Liver (tissue), 3 donors: ENCODE results near the gene SNRNP70.

Source experiments
- FOXA1 ChIP-seq: IDR thresholded peaks from 2 replicates; pipeline ENCODE4 v1.6.1; 2016; ENCODE audit warnings: antibody characterized with exemption
- FOXA2 ChIP-seq: IDR thresholded peaks from 2 replicates; pipeline ENCODE4 v1.6.1; 2016; ENCODE audit warnings: antibody characterized with exemption
- TAF1 ChIP-seq: conservative IDR thresholded peaks from 2 replicates; pipeline ENCODE4 v1.6.1; 2016; ENCODE audit warnings: antibody characterized with exemption, mild to moderate bottlenecking
- YY1 ChIP-seq: IDR thresholded peaks from 2 replicates; pipeline ENCODE4 v1.6.1; 2016; ENCODE audit warnings: antibody characterized with exemption, mild to moderate bottlenecking
- TF ChIP-seq, protein P1 (sequence below): fragments of 150-350 bp; IDR thresholded peaks from 2 replicates; pipeline ENCODE4 v1.5.1; 2017; ENCODE audit warnings: improper control_type of control experiment, low read depth, low read length; ENCODE audit not compliant: missing input control
- donor health status: healthy.
- donor health status: healthy.

DNA sequence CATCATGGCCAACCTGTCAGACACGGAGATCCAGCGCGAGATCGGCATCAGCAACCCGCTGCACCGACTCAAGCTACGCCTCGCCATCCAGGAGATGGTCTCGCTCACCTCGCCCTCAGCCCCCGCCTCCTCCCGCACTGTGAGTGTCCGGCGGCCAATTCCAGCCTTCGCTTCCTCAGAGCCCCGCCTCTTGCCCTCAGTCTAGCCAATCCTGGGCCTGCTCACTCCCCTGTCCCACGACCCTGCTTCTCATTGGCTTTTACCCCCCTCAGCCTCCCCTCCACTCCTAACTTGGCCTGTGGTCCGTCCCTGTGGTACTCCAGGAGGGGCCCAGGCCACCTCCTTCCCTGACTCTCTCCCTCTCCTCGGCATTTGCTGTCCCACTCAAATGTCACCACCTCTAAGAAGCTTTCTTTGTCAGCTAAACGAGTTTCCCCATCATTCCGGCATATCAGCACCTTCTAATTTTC is 57.6 kb downstream of the SNRNP70 start:
- TF ChIP-seq, protein P1, sequence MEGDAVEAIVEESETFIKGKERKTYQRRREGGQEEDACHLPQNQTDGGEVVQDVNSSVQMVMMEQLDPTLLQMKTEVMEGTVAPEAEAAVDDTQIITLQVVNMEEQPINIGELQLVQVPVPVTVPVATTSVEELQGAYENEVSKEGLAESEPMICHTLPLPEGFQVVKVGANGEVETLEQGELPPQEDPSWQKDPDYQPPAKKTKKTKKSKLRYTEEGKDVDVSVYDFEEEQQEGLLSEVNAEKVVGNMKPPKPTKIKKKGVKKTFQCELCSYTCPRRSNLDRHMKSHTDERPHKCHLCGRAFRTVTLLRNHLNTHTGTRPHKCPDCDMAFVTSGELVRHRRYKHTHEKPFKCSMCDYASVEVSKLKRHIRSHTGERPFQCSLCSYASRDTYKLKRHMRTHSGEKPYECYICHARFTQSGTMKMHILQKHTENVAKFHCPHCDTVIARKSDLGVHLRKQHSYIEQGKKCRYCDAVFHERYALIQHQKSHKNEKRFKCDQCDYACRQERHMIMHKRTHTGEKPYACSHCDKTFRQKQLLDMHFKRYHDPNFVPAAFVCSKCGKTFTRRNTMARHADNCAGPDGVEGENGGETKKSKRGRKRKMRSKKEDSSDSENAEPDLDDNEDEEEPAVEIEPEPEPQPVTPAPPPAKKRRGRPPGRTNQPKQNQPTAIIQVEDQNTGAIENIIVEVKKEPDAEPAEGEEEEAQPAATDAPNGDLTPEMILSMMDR, result no peak
- TF ChIP-seq YY1 (no peak), FOXA2 (no peak), TAF1 (no peak), FOXA1 (no peak)
